NOMO-1 treated with dmso at 0.1 percent for 144 hours (cell line): ENCODE results near the gene ZBTB47.

ENCODE experiments used
- DNase-seq: peaks from one replicate; lab custom pipeline; 2025; ENCODE audit not compliant: unreplicated experiment; lab: John Stamatoyannopoulos, UW

ZBTB47 gene

GRCh38 chr3:42664438-42664803 is 10.9 kb downstream of the ZBTB47 start:
- DNase-seq = no peak

GRCh38 chr3:42665050-42665878 is 11.8 kb downstream of the ZBTB47 start:
- no peak for DNase-seq

GRCh38 chr3:42666022-42666421 is 12.5 kb downstream of the ZBTB47 start:
- no peak for DNase-seq

GRCh38 chr3:42666577-42666998 is 13.1 kb downstream of the ZBTB47 start:
- DNase-seq = no peak

GRCh38 chr3:42667096-42667522 is 13.6 kb downstream of the ZBTB47 start:
- no peak for DNase-seq

GRCh38 chr3:42667523-42668412 is 14.3 kb downstream of the ZBTB47 start:
- no peak for DNase-seq

- no peak for DNase-seq
Measured at GRCh38 chr3:42668413-42668760, 14.9 kb downstream of the ZBTB47 start.

GRCh38 chr3:42668793-42669217 is 15.3 kb downstream of the ZBTB47 start:
- DNase-seq = no peak

- no peak for DNase-seq
Measured at GRCh38 chr3:42670051-42670576, 16.6 kb downstream of the ZBTB47 start.

GRCh38 chr3:42670670-42671069 is 17.2 kb downstream of the ZBTB47 start:
- no peak for DNase-seq

- no peak for DNase-seq
Measured at GRCh38 chr3:42672515-42672914, 19.0 kb downstream of the ZBTB47 start.

- no peak for DNase-seq
Measured at GRCh38 chr3:42673082-42673481, 19.6 kb downstream of the ZBTB47 start.

- DNase-seq = no peak
Measured at GRCh38 chr3:42674146-42674545, 20.6 kb downstream of the ZBTB47 start.

- DNase-seq = no peak
Measured at GRCh38 chr3:42675909-42676308, 22.4 kb downstream of the ZBTB47 start.

- no peak for DNase-seq
Measured at GRCh38 chr3:42678447-42678846, 24.9 kb downstream of the ZBTB47 start.

- no peak for DNase-seq
Measured at GRCh38 chr3:42680271-42680670, 26.8 kb downstream of the ZBTB47 start.

GRCh38 chr3:42680806-42681205 is 27.3 kb downstream of the ZBTB47 start:
- DNase-seq = no peak

GRCh38 chr3:42681361-42682038 is 28.0 kb downstream of the ZBTB47 start:
- DNase-seq = no peak

- DNase-seq = no peak
Measured at GRCh38 chr3:42682301-42683070, 29.0 kb downstream of the ZBTB47 start.

GRCh38 chr3:42683875-42684598 is 30.5 kb downstream of the ZBTB47 start:
- peak; percentile 63 for DNase-seq
